GM21825 (cell line): ENCODE results near the gene ABCA2.

Experiments
- ATAC-seq: cut with Tn5 transposase; IDR thresholded peaks from one replicate; pipeline ENCODE4 v1.9.1; 2021; ENCODE audit warnings: mild to moderate bottlenecking, moderate library complexity; ENCODE audit not compliant: unreplicated experiment

ABCA2 gene

DNA sequence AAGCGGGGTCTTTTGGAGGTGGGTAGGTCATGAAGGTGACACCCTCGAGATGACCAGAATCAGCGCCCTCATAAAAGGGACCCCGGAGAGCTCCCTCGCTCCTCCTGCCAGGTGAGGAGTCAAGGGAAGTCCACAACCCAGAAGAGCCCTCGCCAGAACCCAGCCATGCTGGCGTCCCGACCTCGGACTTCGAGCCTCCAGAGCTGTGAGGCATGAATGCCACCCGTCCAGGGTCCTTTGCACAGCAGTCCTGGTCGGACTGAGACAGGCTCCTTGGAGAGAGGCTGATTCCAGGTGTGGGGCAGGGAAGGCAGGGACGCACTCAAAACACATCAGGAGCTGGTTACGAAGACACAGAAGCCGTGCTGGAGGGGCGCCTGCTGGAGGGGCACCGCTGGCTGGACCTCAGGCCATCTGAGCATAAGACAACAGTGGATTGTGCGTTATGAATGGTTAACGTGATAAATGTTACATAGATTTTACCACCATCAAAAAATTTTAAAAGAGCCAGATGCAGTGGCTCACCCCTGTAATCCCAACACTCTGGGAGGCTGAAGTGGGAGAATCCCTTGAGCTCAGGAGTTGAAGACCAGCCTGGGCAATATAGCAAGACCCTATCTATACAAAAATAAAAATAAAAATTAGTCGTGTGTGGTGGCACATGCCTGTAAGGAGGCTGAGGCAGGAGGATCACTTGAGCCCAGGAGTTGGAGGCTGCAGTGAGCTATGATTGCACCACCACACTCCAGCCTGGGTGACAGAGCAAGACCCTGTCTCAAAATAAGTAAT, 26.0 kb downstream of the ABCA2 start:
- no peak for ATAC-seq

DNA sequence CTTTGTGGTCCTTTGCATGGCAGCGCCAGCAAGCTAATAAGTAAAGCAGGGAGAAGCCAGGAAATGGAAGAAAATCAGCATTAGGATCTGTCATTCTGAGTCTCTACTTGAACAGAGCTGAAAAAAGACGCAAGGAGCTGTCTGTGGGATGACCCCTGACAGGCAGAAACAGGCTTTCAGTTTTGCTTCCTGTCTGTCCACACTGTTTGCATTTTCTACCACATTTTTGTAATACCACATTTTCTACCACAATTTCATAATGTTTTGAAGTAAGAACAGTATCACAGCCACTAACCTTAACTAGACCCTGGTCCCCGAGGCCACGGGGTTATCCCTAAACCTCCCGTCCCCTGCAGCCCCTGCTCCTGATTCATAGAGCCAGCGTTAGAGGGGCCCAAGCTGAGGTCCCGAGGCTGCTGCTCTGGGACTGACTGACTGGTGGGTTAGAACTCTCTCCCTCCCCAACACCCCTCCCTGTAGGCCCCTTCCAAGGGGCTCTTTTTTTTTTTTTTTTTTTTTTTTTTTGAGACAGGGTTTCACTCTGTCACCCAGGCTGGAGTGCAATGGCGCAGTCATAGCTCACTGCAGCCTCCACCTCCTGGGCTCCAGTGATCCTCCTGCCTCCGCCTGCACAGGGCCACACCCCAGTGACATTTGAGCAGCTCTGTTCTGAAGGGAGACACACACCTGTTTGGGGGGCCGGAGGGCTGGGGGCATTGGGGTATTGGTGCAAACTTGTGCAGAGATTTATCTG, 27.7 kb downstream of the ABCA2 start:
- ATAC-seq, result peak; percentile 60

DNA sequence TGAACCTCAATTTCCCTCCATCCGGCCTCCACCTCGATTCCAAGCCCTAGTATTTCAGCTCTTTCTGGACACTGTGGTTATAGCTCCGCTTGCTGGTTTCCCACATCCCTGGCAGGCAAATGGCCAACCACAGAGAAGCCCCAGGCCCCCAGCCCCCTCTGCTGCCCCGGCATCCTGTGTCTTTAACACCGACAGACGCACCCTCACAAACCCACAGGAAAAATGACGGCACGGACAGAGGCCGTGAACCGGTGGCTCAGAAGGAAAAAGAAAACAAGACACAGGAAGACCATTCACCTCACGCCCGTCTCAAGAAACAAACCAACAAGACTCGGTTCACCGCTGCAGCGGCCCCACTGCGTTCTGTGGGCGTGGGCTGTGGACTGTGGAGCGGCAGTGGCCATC, 30.2 kb downstream of the ABCA2 start:
- no peak for ATAC-seq

DNA sequence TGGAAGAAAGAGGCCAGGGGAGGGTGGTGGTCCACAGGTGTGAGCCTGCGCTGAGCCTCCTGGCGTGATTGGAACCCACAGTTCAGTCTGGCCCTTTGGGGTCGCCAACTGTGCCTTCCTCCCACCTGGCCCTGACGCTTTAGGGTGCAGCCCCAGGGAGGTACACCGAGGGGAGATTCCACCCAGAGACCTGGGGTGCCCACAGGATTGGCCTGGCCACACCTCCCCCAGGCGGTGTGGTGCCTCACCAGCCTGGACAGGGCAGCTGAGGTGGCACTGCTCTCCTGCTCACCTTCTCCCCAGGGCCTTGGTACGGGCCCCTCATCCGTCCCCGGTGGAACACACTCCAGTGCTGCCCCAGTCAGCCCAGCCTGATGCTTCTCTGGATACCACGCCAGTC, 30.7 kb downstream of the ABCA2 start:
- ATAC-seq, result no peak

DNA sequence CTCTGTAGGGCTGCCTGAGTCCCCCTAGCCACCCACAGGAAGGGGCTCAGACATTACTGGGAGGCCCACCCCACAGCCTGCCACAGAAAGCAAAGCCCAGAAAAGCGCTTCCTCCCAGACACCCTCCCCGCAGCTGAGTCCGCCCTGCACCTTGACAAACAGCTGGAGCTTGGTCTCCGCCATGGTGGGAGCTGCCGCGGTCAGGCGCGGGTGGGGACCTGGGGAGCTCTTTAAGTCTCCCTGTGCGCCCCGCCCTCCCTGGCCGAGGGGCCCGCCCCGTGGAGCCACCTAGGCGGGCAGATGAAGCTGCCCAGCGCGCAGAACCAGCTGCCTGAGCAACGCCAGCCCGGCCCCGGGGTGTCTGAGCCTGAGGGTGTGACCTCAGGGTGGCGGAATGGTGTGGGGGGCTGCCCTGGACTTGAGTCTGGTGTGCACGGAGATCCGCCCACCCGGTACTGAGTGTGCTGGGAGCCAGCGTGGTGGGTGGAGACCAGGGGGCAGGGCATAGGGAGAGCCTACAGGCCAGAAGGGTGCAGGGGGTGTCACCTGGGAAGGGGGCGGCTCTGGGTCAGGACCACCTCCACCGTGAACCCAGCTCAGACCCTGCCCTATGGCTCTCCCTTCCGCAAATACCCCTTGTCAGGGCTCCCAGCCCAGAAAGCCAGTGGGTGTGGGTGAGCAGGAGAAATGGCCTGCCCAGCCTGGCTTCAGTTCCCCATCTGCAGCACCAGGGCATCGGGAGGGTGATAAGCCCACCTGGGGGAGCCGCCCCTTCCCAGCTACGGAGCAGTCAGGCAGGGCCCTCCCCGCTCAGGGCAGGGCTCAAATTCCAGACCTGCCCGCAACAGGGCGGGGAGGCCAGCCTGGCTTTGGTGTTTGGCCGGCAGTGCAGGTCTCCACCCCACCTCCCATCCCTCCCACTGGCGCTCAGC, 31.4 kb downstream of the ABCA2 start, which contains the start of gene CLIC3:
CLIC3 (minus strand) TSS at position 208 of the 932 bp plus-strand sequence; CDS start at position 183, 25 bp downstream.
- ATAC-seq, result no peak

DNA sequence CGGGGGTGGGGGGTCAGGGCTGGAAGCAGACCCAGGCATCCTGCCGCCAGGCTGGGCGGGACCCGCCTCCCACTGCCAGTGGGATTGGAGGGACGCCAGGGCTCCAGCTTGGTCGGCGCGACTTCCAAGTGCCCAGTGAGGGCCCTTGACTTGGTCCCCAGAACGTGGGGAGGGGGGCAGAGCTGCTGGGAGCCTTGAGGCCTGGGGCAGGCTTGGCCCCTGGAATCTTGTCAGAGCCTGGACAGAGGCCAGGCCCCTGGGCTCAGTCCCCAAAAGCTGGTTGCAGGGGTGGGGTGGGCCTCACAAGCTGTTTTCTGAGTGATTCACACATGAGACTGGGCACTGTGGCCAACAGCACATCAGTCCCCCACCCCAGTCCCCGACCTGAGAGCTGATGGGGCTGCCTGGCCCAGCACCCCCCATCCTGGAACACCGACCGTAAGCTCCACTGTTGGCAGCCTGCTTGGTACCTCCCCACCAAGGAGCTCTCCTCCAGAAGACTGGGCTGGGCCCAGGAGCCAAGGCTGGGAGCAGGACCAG, 32.2 kb downstream of the ABCA2 start:
- no peak for ATAC-seq

DNA sequence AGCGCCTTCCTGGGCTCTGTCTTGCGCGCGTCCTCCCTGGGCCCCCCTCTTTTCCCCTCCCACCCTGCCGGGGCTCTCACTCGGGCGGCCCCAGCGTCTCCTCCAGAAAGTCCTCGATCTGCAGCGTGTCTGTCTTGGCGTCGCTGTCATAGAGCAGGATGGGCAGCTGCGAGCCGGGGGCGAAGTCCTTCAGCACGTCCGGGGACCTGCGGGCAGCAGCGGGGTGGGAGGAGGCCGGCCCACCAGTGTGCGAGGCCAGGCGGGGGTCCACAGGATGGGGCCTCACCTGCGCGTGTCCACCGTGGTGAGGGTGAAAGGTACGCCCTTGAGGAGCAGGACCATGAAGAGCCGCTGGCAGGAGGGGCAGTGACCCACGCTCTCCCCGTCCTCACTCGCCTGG, 32.7 kb downstream of the ABCA2 start:
- ATAC-seq, result no peak

DNA sequence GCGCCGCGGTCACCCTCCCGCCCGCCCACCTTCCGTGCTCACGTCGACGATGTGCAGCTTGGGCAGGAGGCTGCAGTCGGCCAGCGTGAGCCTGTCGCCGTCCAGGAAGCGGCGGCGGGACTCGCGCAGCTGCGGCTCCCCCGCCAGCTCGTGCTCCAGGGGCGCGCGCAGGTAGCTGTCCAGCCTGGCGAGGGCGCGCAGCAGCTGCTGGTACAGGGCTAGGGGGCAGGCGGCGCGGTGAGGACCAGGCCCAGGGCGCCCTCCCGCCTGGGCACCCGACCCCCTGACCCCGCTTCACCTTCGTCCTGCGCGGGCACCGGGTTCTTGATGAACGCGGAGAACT, 33.2 kb downstream of the ABCA2 start:
- ATAC-seq, result no peak

DNA sequence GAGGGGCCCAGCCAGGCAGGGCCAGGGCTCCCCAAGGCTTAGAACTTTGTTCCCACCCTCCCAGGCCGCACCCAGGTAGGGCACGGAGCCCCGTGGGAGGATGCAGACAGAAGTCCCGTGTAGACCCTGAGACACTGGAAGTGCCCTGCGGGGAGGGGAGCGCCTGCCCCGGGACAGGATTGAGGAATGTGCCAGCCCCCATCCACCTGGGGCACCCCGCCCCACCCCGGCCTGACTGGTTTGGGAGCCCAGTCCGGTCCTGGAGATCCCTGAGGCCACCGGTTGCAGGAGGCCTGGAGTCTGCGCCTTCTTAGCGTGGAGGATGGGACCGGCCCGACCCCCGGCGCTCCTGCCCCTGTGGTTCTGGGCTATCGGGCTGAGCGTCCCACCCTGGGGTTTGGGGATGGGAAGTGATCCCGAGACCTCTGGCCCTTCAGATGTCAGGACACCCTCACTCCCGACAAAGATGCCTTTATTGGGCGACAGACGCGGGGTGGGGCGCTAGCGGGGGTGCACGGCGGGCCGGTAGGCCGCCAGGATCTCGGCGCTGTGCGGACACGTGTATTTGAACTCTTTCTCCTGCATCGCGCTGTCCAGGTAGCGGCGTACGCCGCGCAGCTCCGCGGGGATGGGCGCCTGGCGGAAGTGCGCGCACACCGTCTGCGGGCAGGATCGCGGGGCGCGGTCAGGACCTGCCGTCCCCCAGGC, 33.7 kb downstream of the ABCA2 start:
- no peak for ATAC-seq

DNA sequence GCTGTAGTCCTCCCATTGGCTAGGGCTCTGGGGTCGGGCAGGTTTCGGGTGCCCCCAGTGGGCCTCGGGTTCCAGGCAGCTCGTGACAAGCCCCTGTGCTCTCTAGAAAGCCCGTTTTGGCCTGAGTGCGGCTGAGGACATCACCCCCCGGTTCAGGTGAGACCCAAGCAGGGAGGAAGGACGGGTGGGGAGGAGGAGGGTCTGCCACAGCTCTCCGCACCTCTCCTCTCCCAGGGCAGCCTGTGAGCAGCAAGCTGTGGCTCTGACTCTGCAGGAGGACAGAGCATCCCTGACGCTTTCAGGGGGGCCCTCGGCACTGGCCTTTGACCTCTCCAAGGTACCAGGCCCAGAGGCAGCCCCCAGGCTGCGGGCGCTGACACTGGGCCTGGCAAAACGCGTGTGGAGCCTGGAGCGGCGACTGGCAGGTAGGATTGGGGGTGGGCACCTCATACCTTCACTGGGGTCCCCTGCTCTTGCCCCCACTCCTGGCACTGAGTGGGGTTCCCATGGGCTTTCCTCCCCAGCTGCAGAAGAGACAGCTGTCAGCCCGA, 35.1 kb downstream of the ABCA2 start:
- no peak for ATAC-seq

DNA sequence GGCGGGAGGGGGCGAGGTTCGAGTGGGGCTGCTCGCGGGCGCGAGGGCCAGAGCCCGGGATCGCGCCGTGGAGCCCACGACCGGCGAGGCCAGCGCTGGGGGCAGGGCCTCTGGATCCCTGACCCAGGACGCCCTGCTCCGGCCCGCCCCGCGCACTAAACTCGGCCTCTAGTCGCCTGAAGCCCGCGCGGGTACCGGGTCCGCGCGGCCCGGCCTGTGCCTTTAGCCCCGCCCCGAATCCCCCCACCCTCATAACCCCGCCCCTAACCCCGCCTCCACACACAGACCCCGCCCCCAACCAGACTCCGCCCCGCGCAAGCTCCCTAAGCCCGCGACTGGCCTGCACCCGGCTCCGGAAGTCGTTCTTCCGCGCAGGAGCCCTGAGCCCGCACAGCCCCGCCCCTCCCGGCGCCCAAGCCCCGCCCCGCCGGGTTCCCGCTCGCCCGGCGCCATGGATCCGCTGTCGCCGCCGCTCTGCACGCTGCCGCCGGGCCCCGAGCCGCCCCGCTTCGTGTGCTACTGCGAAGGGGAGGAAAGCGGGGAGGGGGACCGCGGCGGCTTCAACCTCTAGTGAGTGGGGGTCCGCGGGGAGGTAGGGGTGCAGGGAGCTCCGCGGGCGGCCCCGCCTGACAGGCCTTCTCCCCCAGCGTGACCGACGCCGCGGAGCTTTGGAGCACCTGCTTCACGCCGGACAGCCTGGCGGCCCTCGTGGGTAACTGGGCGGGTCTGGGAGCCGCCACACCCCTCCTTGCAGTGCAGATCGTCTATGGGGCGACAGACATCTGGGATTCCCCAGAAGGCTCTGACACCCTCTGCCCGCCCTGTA, 35.8 kb downstream of the ABCA2 start, which contains the start of gene PAXX:
PAXX (plus strand) TSS at position 430 of the 826 bp plus-strand sequence; CDS start at position 452, 22 bp downstream.
- peak; percentile 85 for ATAC-seq

DNA sequence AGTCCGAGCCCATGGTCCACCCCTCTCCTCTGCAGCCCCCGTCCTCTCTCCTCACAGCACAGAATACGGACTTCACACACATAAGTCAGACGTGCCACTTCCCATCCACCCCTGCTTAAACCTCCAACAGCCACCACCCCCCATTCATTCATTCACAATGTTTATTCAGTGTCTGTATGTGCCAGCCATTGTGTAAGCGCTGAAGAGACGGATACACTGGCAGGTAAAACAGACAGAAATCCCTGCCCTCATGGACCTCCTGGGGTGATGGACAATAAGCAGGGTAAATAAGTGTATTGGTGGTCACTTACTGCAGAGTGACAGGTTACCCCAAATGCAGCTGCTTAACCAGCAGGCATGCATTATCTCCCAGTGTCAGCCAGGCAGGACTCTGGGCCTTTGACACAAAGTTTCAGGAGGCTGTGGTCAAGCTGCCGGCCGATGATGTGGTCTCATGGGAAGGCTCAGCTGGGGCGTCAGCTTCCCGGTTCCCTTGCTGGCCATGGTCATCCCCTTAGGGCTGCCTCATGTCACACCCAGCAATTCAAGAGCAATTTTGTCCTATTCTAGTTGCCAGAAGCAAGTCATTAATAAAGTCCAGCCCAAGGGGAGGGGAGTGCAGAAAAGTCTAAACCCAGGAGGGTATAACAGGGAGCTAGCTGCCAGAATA, 37.7 kb downstream of the ABCA2 start:
- no peak for ATAC-seq

DNA sequence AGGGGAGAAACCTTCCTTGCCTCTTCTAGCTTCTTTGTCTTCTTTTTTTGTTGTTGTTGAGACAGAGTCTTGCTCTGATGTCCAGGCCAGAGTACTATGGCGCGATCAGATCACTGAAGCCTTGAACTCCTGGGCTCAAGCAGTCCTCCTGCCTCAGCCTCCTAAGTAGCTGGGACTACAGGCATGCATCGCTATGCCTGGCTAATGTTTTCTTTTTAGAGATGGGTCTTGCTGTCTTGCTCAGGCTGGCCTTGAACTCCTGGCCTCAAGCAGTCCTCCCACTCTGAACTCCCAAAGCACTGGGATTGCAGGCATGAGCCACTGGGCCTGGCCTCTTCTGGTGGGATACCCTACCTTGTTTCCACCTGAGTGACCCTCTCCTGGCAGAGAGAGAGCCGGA, 39.2 kb downstream of the ABCA2 start:
- no peak for ATAC-seq

DNA sequence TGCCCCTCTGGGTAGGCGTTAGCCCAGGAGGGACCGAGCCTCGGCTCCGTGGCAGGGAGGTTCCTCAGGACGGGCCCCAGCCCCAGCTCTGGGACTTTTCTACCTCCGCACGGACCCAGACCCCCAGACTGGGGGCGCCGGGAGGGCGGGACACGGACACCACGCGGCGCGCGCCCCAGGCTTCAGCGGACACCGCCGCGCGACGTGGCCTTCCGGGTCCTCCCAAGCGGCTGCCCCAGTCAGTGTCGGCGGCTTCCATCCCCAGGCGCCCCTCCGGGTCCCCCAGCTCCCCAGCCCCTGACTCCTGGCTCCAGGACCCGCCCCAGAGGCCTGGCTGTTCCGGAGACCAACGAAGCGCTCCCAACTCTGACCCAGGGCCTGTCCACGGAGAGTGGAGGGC, 42.2 kb downstream of the ABCA2 start:
- ATAC-seq, result no peak

DNA sequence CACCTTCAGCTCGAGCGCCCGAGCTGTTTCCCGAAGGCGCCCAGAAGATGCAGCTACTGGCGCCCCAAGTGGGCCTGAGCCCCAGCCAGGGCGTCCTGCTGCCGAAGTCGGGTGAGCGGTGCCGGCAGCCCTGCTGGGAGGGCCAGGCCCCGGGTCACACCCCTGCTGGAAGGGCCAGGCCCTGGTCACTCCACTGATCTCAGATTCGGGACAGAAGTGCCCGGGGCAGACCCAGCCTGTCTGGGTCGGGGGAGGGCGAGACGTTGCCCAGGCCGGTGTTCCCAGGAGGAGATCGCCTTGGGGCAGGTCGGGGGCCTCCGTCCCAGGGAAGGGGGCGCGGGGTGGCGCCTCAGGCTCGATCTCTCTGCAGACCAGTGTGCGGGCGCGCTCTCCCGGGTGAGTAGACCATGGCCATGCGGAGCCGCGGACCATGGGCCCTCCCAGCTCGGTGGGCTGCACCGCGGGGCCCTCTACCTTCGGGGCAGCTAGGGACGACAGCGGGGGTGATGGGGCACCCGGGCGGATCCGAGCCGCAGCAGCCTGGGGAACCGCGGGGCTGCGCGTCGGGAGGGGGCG, 42.9 kb downstream of the ABCA2 start:
- no peak for ATAC-seq

DNA sequence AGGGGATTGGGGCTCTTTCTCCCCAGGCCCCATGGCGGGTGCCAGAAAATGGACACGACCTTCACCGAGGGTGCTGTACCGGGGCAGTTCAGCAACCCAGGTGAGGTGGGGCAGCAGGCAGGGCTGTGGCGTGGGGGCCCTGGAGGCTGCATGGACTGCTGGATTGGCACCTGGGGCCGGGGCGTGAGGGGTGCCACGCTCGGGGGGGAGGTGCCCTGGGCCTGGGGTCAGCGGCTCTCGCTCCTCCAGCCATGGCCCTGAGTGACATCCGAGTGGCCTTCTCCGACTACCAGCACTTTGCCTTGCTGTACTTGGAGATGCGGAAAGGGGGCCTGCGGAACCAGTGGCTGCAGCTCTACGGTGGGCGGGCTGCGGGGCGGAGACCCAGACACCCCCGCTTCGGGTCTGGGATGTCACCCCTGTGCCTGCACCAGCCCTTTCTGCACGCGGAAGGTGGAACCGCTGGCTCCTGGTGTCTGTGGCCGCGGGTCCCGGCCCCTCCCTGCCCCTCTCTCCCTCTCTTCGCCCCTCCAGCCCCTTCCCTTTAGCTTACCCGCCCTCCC, 43.5 kb downstream of the ABCA2 start:
- ATAC-seq, result no peak

DNA sequence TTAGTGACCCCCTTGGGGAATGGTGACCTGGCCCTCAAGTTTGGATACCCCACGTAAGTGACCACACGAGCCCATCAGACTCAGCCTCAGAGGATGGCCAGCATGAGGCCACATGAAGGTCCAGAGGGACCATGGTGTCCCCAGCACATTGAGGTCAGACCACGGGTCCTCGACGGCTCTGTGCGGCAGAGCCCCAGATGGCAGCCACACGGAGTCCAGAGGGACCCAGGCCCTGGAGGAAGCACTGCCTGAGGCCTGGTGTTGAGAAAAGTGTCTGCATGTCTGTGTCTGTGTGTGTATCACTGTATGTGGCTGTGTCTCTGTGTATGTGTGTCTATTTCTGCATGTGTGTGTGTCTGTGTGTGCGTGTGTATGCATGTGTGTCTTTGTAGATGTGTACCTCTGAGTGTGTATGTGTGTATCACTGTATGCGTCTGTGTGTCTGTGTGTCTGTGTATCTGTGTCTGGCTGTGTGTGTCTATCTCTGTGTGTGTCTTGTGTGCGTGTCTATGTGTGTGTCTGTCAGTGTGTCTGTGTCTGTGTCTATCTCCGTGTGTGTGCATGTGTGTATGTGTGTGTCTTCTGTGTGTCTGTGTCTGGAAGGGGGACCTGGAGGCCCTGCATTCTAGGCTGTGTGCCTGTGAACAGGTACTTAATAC, 44.3 kb downstream of the ABCA2 start:
- no peak for ATAC-seq
